HG02763 (cell line): Measurements from ENCODE around the gene KLHL8.

ENCODE experiments used
- ATAC-seq: cut with Tn5 transposase; IDR thresholded peaks from one replicate; pipeline ENCODE4 v1.9.1; 2021; ENCODE audit warnings: mild to moderate bottlenecking, moderate library complexity; ENCODE audit not compliant: unreplicated experiment

KLHL8 gene

DNA sequence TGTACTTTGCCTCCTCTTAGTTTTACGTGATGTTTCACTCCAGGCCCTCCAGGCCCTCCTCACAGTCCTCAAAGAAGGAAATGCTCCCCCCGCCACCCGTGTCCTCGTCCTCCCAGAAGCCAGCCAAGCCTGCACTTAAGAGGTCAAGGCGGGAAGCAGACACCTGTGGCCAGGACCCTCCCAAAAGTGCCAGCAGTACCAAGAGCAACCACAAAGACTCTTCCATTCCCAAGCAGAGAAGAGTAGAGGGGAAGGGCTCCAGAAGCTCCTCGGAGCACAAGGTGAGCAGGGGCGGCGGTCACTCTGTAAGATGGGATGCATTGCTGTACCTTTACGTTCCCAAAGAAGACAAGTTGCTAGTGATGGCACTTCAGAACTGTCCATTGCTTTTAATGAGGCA lies 94.4 kb downstream of the KLHL8 start:
- ATAC-seq, result no peak

GRCh38 chr4:87122252-87122651 lies 98.2 kb downstream of the KLHL8 start:
- ATAC-seq, result no peak

DNA sequence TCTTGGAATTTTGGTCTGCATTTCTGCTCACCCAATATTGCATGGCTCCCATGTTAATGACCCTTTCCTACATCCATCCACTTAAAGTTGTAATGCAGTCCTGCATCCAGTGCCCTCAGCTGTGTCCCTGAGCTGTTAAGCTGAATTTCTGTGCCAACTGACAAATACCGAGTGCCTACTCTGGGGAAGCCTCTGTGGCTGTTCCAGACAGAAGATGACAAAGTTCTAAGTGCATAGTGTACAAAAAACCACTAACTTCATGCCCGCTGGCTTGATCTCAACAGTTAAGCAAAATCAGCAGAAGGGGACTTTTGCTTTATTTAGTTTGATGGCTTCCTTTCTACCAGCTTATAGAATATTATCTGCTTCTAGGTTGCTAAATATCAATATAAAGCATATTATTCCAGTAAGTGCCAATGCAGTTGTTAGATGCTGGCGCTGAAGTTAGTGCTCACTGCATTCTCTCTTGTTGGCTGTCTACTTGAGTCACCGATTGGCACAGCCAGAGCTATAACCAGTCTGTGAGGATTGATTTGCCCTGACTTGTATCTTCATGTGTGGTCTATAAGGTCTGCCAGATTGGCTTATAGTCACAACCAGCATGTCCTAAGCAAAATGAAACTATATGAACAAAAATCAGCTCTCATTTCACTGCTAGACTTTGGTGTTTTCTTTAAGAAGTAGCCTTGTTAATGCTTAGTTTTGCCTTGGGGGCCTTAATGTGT lies 98.9 kb downstream of the KLHL8 start:
- no peak for ATAC-seq

DNA sequence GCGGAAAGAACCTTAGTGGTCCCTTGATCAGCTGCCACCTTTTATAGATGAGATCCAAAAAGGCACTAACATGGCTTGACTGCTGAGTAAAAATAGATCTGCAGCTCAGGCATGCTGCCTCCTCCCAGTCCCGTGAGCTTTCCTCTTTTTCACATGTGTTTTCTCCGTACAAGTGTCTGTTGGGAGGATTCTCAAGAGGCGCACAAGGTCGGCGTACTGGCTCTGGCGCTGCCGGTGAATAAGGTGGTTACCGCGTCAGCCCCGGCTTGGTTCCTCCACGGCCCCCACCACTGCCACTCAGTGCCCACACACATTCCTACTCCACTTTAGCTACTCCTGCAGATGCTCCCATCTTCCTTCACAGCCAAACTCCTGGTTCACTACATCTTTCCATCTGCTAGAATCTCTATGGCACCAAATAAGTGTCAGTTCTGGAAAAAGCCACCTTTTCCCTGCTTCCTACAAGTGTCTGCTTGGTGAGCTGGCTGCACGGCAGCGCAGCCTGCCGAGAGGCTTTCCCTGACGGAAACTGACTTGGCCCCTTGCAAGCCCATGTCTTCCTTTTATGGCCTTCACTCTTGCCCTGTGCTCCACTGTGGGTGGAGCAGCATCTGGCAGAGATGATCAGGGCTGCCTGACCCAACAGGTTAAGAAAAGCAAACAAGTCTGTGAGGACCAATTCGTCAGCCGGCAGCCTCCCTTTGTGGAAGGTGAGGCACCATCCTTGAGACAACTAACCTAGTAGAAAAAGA lies 99.8 kb downstream of the KLHL8 start:
- ATAC-seq, result no peak

DNA sequence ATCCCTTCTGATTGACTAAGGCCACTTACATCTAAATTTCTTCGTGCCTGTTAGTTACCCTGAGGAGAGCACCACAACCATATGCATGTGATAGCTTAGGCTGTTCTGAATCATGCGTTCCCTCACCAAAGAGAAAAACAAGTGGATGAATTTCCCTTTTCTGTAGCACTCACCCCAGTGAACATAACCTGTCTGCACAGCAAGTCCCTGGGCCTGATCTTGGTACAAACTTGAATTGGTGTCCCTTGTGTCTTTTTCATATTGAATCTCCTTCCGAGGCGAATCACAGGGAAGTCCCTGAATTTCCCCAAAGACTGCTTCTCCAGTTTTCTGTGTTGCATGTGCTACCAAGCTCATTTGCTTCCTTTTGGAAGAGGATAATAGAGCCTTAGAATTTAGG lies 100.4 kb downstream of the KLHL8 start:
- no peak for ATAC-seq

DNA sequence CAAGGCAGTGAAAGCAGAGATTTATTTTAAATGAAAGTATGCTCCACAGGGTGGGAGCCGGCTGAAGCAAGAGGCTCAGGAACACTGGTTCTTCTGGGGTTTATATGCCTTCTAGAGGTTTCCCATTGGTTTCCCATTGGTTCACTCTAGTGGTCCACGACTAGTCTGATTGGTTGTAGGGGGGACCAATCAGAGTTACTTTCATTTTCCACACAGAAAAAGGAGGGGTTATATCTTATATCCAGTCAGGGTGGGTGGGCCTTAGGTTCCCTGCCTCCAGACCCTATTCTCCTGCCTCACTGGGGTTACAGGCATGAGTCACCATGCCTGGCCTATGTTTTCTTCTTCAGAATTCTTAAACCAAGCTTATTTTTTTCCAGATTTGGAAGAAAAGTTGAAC lies 101.6 kb downstream of the KLHL8 start:
- ATAC-seq, result no peak

DNA sequence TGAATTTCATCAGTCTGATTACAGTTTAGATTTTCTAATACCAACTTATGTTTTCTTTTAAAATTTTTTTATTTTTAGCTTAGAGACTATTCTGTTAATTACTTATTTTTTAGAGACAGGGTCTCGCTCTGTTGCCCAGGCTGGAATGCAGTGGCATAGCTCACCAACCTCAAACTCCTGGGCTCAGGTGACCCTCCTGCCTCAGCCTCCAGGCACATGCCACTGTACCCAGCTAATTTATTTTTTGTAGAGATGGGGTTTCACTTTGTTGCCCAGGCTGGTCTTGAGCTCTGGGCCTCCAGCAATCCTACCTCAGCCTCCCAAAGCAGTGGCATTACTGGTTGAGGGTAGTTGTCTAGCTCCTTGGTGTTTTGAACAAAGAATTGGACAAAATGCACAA lies 102.0 kb downstream of the KLHL8 start:
- no peak for ATAC-seq

DNA sequence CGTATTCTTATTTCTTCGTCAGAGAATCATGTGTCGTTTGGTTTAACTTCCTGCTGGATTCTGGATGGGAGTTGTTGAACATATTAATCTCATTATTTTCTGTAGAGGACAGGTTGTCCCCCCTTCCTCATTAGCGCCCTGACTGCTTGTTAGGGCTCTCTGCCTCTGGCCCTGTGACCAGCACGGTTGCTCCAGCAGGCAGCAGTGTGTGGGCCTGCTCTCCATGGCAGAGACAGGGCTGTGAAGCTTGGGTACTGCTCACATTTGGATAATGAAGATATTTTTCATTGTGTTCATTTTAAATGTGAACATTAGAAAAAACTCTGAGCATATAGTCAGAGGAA lies 102.7 kb downstream of the KLHL8 start:
- no peak for ATAC-seq

DNA sequence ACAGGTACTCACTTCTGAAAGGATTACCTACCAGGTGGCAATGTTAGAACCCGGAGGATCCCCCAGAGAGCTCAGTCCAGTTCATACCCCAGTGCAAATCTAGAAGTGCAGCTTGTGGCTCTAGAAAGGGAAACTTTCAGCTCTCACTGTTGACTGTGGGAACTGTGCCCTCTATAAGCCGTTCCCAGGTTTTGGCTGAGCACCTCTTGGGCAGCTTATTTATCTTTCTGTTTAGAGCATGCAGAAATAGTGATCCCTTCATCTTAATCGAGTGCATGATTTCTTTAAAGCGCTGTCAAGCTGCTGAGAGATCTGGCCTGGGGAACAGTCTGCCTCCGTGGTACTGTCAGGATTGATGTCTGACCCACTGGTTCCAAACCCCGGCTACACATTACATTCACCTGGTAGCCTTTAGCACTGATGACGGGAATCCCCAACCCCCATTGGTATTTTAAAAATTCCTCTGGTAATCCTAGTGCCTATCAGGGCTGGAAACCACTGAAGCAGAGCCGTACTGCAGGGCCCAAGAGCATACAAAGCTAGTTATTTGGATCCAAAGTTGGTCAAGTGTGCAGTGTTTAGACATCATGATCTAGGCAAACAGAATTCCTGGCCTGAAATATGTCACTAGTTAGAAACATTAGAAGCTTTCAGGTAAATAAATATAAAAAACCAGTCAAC lies 103.2 kb downstream of the KLHL8 start:
- no peak for ATAC-seq

DNA sequence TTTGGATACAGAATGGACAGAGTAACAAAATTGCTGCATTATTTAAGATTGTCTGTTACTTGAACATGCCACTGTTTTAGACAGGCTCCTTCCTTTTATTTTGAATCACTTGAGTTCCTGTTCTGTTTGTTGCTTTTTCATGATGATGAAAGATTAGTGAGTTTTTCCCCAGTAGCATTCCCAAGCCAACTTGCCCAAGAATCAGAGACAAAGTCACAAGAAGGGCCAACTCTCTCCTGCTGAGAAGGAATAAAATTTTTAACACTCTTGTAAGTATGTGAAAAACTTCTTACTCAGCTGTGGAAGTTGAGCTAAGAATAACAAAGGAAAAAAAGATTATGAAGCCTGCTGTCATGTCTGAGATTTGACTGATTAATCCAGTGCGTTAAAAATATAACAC lies 104.2 kb downstream of the KLHL8 start:
- ATAC-seq, result no peak

DNA sequence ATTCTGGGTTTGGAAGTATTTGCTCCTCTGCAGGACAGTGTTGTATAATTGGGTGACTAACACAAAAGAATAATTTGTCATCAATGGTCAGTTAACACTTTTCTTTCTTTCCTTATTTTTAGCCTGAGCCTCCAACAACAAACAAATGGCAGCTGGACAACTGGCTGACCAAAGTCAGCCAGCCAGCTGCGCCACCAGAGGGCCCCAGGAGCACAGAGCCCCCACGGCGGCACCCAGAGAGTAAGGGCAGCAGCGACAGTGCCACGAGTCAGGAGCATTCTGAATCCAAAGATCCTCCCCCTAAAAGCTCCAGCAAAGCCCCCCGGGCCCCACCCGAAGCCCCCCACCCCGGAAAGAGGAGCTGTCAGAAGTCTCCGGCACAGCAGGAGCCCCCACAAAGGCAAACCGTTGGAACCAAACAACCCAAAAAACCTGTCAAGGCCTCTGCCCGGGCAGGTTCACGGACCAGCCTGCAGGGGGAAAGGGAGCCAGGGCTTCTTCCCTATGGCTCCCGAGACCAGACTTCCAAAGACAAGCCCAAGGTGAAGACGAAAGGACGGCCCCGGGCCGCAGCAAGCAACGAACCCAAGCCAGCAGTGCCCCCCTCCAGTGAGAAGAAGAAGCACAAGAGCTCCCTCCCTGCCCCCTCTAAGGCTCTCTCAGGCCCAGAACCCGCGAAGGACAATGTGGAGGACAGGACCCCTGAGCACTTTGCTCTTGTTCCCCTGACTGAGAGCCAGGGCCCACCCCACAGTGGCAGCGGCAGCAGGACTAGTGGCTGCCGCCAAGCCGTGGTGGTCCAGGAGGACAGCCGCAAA lies 106.0 kb downstream of the KLHL8 start:
- no peak for ATAC-seq

DNA sequence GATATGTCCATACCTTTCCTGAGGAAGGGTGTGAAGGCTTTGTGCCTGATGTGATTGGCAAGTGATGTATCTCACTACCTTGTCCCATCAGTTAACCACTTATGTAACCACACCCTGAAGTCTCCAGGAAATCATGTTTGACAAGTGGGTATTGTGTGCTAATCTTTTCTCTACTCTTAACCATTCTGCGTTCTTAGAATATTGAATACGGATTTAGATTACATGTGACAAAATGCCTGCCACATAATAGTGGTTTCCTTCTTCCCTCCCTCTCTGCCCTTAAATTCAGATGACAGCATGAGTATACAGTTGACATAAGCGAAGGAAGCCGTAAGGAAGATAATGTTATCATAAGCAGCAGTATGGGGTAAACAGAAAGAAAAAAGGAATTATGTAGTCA lies 108.4 kb downstream of the KLHL8 start:
- ATAC-seq, result no peak
